Esophagus squamous epithelium (tissue), 5 donors: ENCODE data around the gene MTHFR. TPM values are rescaled to one million over a fixed set of nuclear protein-coding genes. Genes with fewer than 3 reads are reported as not detected.

Source experiments
- DNase-seq: peaks from one replicate; lab custom pipeline; 2025; lab: John Stamatoyannopoulos, UW
- H3K27ac ChIP-seq, 4 donors: fragments of 200-600 bp; sonication (generic); one replicate each; pipeline ENCODE4 v1.5.1; 2016 to 2019; ENCODE audit warnings: mild to moderate bottlenecking in 1 of 4
- H3K27me3 ChIP-seq, 4 donors: fragments of 200-600 bp; sonication (generic); 1 replicate in 3 of 4; 2 replicates in 1 of 4; pipeline versions ENCODE4 v1.5.1 to v1.6.0; 2017 to 2021; ENCODE audit warnings: antibody characterized with exemption in 1 of 4
- H3K36me3 ChIP-seq, 3 donors: fragments of 200-600 bp; sonication (generic); one replicate each; pipeline ENCODE4 v1.5.1; 2016 to 2019
- H3K4me1 ChIP-seq, 3 donors: fragments of 200-600 bp; sonication (generic); one replicate each; pipeline ENCODE4 v1.5.1; 2017 to 2019
- H3K4me3 ChIP-seq, 4 donors: fragments of 200-600 bp; sonication (generic); 1 replicate in 3 of 4; 2 replicates in 1 of 4; pipeline ENCODE4 v1.5.1; 2016 to 2019; ENCODE audit warnings: mild to moderate bottlenecking in 2 of 4, moderate library complexity in 1 of 4
- H3K9me3 ChIP-seq, 3 donors: fragments of 200-600 bp; sonication (generic); one replicate each; pipeline ENCODE4 v1.5.1; 2016 to 2019
- CTCF ChIP-seq, 6 experiments: fragments of 450-650 bp in 4 of 6; fragments of 200-600 bp in 2 of 6; sonication (generic) in 2 of 6; IDR thresholded peaks; one replicate each; pipeline ENCODE4 v1.5.1; 2016 to 2019; ENCODE audit warnings: antibody characterized with exemption in 6 of 6, mild to moderate bottlenecking in 4 of 6, moderate library complexity in 4 of 6
- POLR2A ChIP-seq, 4 donors: fragments of 450-650 bp; IDR thresholded peaks; one replicate each; pipeline ENCODE4 v1.6.1; 2017; ENCODE audit warnings: antibody characterized with exemption in 4 of 4, mild to moderate bottlenecking in 4 of 4, moderate library complexity in 3 of 4
- WGBS, 2 donors: methylation state at CpG; one replicate each; pipeline ENCODE4 v1.1.5; 2018; 5-methylcytosine and 5-hydroxymethylcytosine counted together
- intact Hi-C: fragments of 100-400 bp; cut with DNase I; formaldehyde crosslinking; loops from one replicate; pipeline ENCODE4 v1.15.0; 2022
- total RNA-seq, 4 donors: library from RNA; depleted of rRNA; stranded (reverse); fragments of >200 nt; gene quantifications; one replicate each; pipeline ENCODE4 v1.1.0, GENCODE V29; 2016
- donor health status: DM: yes; HTN: yes; CAD: no.

Gene MTHFR
- total RNA-seq, 4 donors from 2014 or later, result 15.6 to 30.1 (median 25.4) TPM

DNA sequence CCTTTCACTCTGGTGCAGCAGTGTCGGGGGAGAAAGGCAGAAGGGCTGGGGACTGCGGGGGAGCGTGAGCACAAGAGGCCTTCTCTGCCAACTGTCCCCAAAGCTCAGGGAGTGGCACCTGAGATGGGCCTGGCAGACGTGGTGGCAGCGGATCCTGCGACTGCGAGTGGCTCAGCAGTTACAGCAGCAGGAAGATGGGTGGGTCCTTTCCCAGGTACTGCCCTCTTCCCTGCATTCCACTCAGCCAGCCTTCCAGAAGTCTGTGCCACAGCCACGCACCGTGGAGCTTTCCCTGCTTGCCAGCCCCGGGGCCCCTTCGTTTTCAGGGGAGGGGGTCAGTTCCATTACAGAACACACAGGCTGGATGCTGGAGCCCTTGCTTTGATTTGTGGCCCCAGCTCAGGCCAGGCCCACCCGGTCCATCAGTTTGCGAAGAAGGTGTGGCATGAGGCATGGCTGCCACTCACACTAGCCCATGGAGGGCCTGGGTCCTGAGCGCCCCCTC lies 17.2 kb downstream of the MTHFR start:
- WGBS, 2 donors, result 84% methylated on average over 8 of the region's 14 CpGs; no CpG with 5 or more reads in 1 of the 2 donors
- no peak overlapping the region for H3K4me3 ChIP-seq
- intact Hi-C loops, result no loop called here
- DNase-seq, result no peak
- no peaks in the 10 kb centered on the region for H3K9me3 ChIP-seq
- peak overlapping the region; percentile 86 to 96 (median 90) for H3K27ac ChIP-seq
- TF ChIP-seq POLR2A (IDR thresholded peaks at IDR 0.05) (no peak), CTCF (IDR thresholded peaks at IDR 0.05) (no peak)
- H3K27me3 ChIP-seq, result no peaks in the 10 kb centered on the region
- peaks cover 57 to 85% (median 78%) of the 10 kb centered on the region in 3 donors for H3K4me1 ChIP-seq
- peaks cover under 1 to 19% (median 10%) of the 10 kb centered on the region in 3 donors for H3K36me3 ChIP-seq

DNA sequence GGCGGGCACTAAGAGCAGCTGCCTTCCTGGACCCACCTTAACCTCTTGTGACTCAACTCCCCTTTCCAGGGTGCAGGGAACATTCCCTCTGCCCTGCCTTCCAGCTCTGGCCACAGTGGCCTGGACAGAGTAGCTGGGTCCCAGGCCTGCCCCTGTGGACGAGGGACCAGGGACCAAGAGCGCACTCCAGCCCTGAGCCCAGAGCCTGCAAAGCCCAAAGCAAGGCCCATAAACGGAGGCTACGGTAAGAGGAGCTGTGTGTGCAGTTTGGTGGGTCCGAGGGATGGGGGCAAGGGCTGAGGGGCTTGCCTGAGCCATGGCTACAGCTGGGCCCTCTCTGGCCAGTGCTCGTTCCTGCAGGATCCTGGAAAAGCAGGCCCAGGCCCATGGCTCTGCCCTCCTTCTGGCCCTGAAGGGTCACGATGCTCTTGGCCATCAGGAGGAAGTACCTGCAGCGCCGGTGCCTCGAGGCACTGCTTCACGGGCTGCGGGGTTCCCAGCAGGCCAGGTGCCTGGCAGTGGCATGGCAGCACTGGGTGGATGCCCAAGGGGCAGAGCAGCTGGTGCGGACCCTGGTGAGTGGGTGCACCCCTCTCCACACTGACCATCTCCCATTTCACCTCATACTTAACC lies 17.8 kb downstream of the MTHFR start:
- DNase-seq, result no peak
- intact Hi-C loops, result no loop called here
- Histone ChIP-seq H3K36me3 (peaks cover 0 to 14% (median 9%) of the 10 kb centered on the region in 3 donors), H3K4me1 (peaks cover 57 to 85% (median 78%) of the 10 kb centered on the region in 3 donors), H3K27ac (peak overlapping the region; percentile 86 to 96 (median 90)), H3K27me3 (no peaks in the 10 kb centered on the region), H3K9me3 (no peaks in the 10 kb centered on the region), H3K4me3 (peak overlapping the region in 1 of 4 donors; percentile 40)
- WGBS, 2 donors, result 62% methylated on average over 8 of the region's 14 CpGs; no CpG with 5 or more reads in 1 of the 2 donors
- TF ChIP-seq POLR2A (IDR thresholded peaks at IDR 0.05) (no peak), CTCF (IDR thresholded peaks at IDR 0.05) (peak in 1 of 6 experiments; percentile 4)

DNA sequence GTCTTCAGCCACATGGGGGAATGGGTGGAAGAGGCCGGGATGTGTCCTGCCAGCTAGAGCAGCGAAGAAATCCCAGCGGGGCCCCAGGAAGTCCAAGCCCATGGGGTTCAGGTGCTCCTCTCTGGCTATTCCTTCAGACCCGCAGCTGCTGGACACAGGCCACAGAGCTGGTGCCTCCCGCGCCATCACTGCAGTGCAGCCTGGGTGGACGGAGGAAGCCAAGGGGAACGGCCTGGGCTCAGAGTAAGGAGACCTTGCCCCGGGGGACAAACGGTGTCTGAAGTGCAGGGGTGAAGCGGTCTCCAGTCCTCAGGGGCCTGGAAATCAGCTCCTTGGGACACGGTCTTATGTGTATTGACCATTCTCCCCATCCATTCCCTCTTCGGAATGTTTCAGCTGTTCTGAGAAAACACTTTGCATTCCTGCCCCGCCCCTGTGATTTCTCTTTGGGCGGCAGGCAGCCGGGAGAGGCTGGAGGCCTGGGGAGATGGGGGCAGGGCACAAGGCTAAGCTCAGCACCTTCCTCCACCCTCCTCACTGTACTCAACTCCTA lies 18.4 kb downstream of the MTHFR start:
- Histone ChIP-seq H3K27ac (peak overlapping the region; percentile 86 to 96 (median 90)), H3K4me1 (peaks cover 57 to 80% (median 78%) of the 10 kb centered on the region in 3 donors), H3K27me3 (no peaks in the 10 kb centered on the region), H3K36me3 (peaks cover 0 to 8% (median 4%) of the 10 kb centered on the region in 3 donors), H3K4me3 (peak overlapping the region in 1 of 4 donors; percentile 40), H3K9me3 (no peaks in the 10 kb centered on the region)
- intact Hi-C loops, result no loop called here
- no peak for DNase-seq
- peak in 1 of 4 donors; percentile 18 for TF ChIP-seq POLR2A (IDR thresholded peaks at IDR 0.05)
- TF ChIP-seq CTCF (IDR thresholded peaks at IDR 0.05), result no peak
- WGBS, 2 donors, result 25 to 27% methylated on average over 5 to 6 of the region's 16 CpGs

DNA sequence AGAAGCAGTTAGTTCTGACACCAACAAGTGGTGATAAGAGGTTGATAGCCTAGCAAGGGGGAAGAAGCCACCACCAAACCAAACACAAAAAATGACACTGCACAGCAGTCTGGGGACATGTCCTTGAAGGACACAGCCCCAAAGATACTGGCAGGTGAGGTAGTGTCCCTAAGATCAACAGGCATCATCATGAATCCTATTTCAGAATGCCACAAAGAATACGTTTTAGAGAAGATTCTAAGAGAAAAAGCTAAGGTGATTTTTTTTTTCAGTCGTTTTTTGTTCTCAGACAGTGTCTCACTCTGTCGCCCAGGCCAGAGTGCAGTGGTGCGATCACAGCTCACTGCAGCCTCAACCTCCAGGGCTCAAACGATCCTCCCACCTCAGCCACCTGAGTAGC lies 19.6 kb downstream of the MTHFR start:
- DNase-seq, result no peak
- intact Hi-C loops, result no loop called here

More for the DNA sequence above, 19.6 kb downstream of the MTHFR start:
- H3K4me1 ChIP-seq, result peaks cover 51 to 68% (median 66%) of the 10 kb centered on the region in 3 donors
- 42% methylated on average over 5 of the region's 5 CpGs for WGBS, 2 donors
- H3K27ac ChIP-seq, result peak overlapping the region in 1 of 4 donors; percentile 86
- no peak for TF ChIP-seq CTCF (IDR thresholded peaks at IDR 0.05)
- no peak for TF ChIP-seq POLR2A (IDR thresholded peaks at IDR 0.05)
- H3K27me3 ChIP-seq, result no peaks in the 10 kb centered on the region
- no peaks in the 10 kb centered on the region for H3K9me3 ChIP-seq
- no peak overlapping the region for H3K4me3 ChIP-seq
- H3K36me3 ChIP-seq, result peaks cover 0 to 6% (median 0%) of the 10 kb centered on the region in 3 donors
